ENCODE measurements around the gene GSDMA. TPM values are rescaled to one million over a fixed set of nuclear protein-coding genes. Genes with fewer than 3 reads are reported as not detected.

Gene GSDMA
- total RNA-seq, 2 donors from 2014 or later, result 0.17 to 0.90 TPM

GRCh38 chr17:39973496-39973895 is 10.7 kb downstream of the GSDMA start:
- Histone ChIP-seq H3K36me3 (no peaks in the 10 kb centered on the region), H3K27me3 (no peaks in the 10 kb centered on the region), H3K4me3 (no peak overlapping the region), H3K9me3 (no peaks in the 10 kb centered on the region), H3K27ac (no peak overlapping the region), H3K4me1 (peaks cover 5% of the 10 kb centered on the region), H3K9ac (ENCODE audit: low read depth in 2 of 2, low read length in 2 of 2) (no peak overlapping the region)
- intact Hi-C loops (cut with DNase I), result no loop called here
- TF ChIP-seq CTCF (IDR thresholded peaks at IDR 0.05), result no peak
- no peak for DNase-seq

GRCh38 chr17:39974433-39974832 is 11.6 kb downstream of the GSDMA start:
- no peaks in the 10 kb centered on the region for H3K9me3 ChIP-seq
- TF ChIP-seq CTCF (IDR thresholded peaks at IDR 0.05), result no peak
- no peak for DNase-seq
- H3K4me3 ChIP-seq, result no peak overlapping the region
- peaks cover 5% of the 10 kb centered on the region for H3K4me1 ChIP-seq
- H3K27ac ChIP-seq, result no peak overlapping the region
- H3K27me3 ChIP-seq, result no peaks in the 10 kb centered on the region
- no peaks in the 10 kb centered on the region for H3K36me3 ChIP-seq
- H3K9ac ChIP-seq (ENCODE audit: low read depth in 2 of 2, low read length in 2 of 2), result no peak overlapping the region
- intact Hi-C loops (cut with DNase I), result no loop called here

GRCh38 chr17:39975801-39976200 is 13.0 kb downstream of the GSDMA start:
- intact Hi-C loops (cut with DNase I), result no loop called here
- Histone ChIP-seq H3K4me3 (no peak overlapping the region), H3K27ac (no peak overlapping the region), H3K9ac (ENCODE audit: low read depth in 2 of 2, low read length in 2 of 2) (no peak overlapping the region), H3K27me3 (no peaks in the 10 kb centered on the region), H3K36me3 (no peaks in the 10 kb centered on the region), H3K9me3 (no peaks in the 10 kb centered on the region), H3K4me1 (no peaks in the 10 kb centered on the region)
- TF ChIP-seq CTCF (IDR thresholded peaks at IDR 0.05), result no peak
- DNase-seq, result no peak

GRCh38 chr17:39979016-39979670 is 16.3 kb downstream of the GSDMA start:
- Histone ChIP-seq H3K27ac (no peak overlapping the region), H3K4me3 (no peak overlapping the region), H3K36me3 (no peaks in the 10 kb centered on the region), H3K9ac (ENCODE audit: low read depth in 2 of 2, low read length in 2 of 2) (no peak overlapping the region), H3K4me1 (no peaks in the 10 kb centered on the region), H3K9me3 (no peaks in the 10 kb centered on the region), H3K27me3 (no peaks in the 10 kb centered on the region)
- no peak for DNase-seq
- no peak for TF ChIP-seq CTCF (IDR thresholded peaks at IDR 0.05)
- intact Hi-C loops (cut with DNase I), result no loop called here

GRCh38 chr17:39979893-39980350 is 17.1 kb downstream of the GSDMA start:
- DNase-seq, result peak; percentile 25
- Histone ChIP-seq H3K36me3 (peaks cover 3% of the 10 kb centered on the region), H3K9ac (ENCODE audit: low read depth in 2 of 2, low read length in 2 of 2) (peak overlapping the region; percentile 66 to 97), H3K9me3 (no peaks in the 10 kb centered on the region), H3K27me3 (no peaks in the 10 kb centered on the region), H3K4me1 (no peaks in the 10 kb centered on the region), H3K27ac (peak overlapping the region; percentile 54), H3K4me3 (peak overlapping the region; percentile 36)
- TF ChIP-seq CTCF (IDR thresholded peaks at IDR 0.05), result no peak
- intact Hi-C loops (cut with DNase I), result no loop called here
